K562 (cell line): ENCODE data around the gene CEP250. TPM values are rescaled to one million over a fixed set of nuclear protein-coding genes. Genes with fewer than 3 reads are reported as not detected.

Source experiments
- ATAC-seq: fragments of 200-7000 bp; cut with Tn5 transposase; 3 replicates; pipeline ENCODE4 v1.9.1; 2020; ENCODE audit warnings: moderate library complexity
- BruUV-seq: library from RNA; stranded (reverse); fragments of 400-500 nt; replicated peaks from 2 replicates; lab custom pipeline; 2021; lab: Mats Ljungman, UMichigan
- CTCF ChIA-PET: fragments of 300-600 bp; formaldehyde crosslinking; extraction: SDS; loops from one replicate; lab custom pipeline; 2021; ENCODE audit warnings: low intra/inter-chr PET ratio; lab: Yijun Ruan, JAX
- POLR2A ChIA-PET: fragments of 300-600, 350-650 bp; sonication (Branson Sonifier 250); formaldehyde crosslinking; extraction: SDS; loops from one replicate; lab custom pipeline; 2021; ENCODE audit warnings: antibody characterized with exemption, inconsistent platforms; lab: Yijun Ruan, JAX
- DNase-seq, 4 experiments: peaks; one replicate each; pipeline versions ENCODE4 v3.0.0 to v3.0.0-alpha.2; 2011 to 2018; ENCODE audit warnings: low spot score in 3 of 4, mixed read lengths in 3 of 4; ENCODE audit errors: extremely low read depth in 1 of 4
- FAIRE-seq: peaks from 2 replicates; lab custom pipeline; 2011; peaks lifted over from hg19 to GRCh38; lab: Jason Lieb, UNC
- H2AFZ ChIP-seq: 2 replicates; pipeline ENCODE4 v1.6.0; 2011; ENCODE audit warnings: low read depth, low read length, control low read depth, inconsistent platforms
- H3K27ac ChIP-seq: fragments of 200-600 bp; 3 replicates; pipeline ENCODE4 v1.8.0; 2011; ENCODE audit warnings: low read depth, mild to moderate bottlenecking, control low read depth, inconsistent platforms, low read length, moderate library complexity, mixed read lengths; ENCODE audit errors: extremely low read depth
- H3K27me3 ChIP-seq, 2 experiments: fragments of 300-600 bp in 1 of 2; 2 replicates in 1 of 2; 3 replicates in 1 of 2; pipeline versions ENCODE4 v1.6.0 to v1.8.0; 2011; ENCODE audit warnings: inconsistent platforms in 2 of 2, low read length in 2 of 2, mild to moderate bottlenecking in 1 of 2, mixed read lengths in 1 of 2, moderate library complexity in 1 of 2; ENCODE audit not compliant: control insufficient read depth in 2 of 2, insufficient read depth in 2 of 2
- H3K36me3 ChIP-seq: fragments of 300-600 bp; 3 replicates; pipeline ENCODE4 v1.8.0; 2011; ENCODE audit warnings: mild to moderate bottlenecking, low read length, inconsistent platforms; ENCODE audit not compliant: control insufficient read depth, insufficient read depth
- H3K4me1 ChIP-seq, 2 experiments: fragments of 200-600 bp in 1 of 2; replicated peaks in 1 of 2; 2 replicates in 1 of 2; 3 replicates in 1 of 2; pipeline versions ENCODE4 v1.5.1 to v1.8.0; 2011; ENCODE audit warnings: inconsistent platforms in 2 of 2, low read length in 2 of 2, mild to moderate bottlenecking in 1 of 2, mixed read lengths in 1 of 2, moderate library complexity in 1 of 2; ENCODE audit not compliant: control insufficient read depth in 2 of 2, insufficient read depth in 2 of 2
- H3K4me2 ChIP-seq: 2 replicates; pipeline ENCODE4 v1.6.1; 2011; ENCODE audit warnings: low read length, control low read depth, inconsistent platforms, mixed read lengths; ENCODE audit not compliant: insufficient read depth
- H3K4me3 ChIP-seq: fragments of 200-600 bp; sonication (generic), shearing (Covaris generic); 2 replicates; pipeline ENCODE4 v1.5.1; 2016; ENCODE audit warnings: control low read depth, inconsistent platforms
- H3K79me2 ChIP-seq: fragments of 200-600 bp; 3 replicates; pipeline ENCODE4 v1.8.0; 2011; ENCODE audit warnings: low read length, inconsistent platforms; ENCODE audit not compliant: control insufficient read depth, insufficient read depth
- H3K9ac ChIP-seq, 2 experiments: 2 replicates each; pipeline versions ENCODE4 v1.6.0 to v1.6.1; 2011; ENCODE audit warnings: low read depth in 2 of 2, low read length in 2 of 2, control low read depth in 1 of 2, inconsistent platforms in 1 of 2, mild to moderate bottlenecking in 1 of 2, mixed read lengths in 1 of 2; ENCODE audit not compliant: insufficient read depth in 1 of 2
- H3K9me1 ChIP-seq: one replicate; pipeline ENCODE4 v1.6.0; 2011; ENCODE audit warnings: inconsistent platforms, mild to moderate bottlenecking, low read length, moderate library complexity; ENCODE audit not compliant: control insufficient read depth, insufficient read depth
- H3K9me3 ChIP-seq: replicated peaks from 2 replicates; pipeline ENCODE4 v1.5.1; 2011; ENCODE audit warnings: low read depth, low read length, inconsistent platforms; ENCODE audit not compliant: control insufficient read depth, insufficient read depth
- H4K20me1 ChIP-seq: replicated peaks from 2 replicates; pipeline ENCODE4 v1.6.1; 2011; ENCODE audit warnings: low read length, inconsistent platforms, mixed read lengths; ENCODE audit not compliant: control insufficient read depth, insufficient read depth
- ADNP ChIP-seq: fragments of 200-800 bp; sonication (Bioruptor generic); IDR thresholded peaks from 2 replicates; pipeline ENCODE4 v1.6.1; 2016; ENCODE audit warnings: missing genetic modification characterization, missing compliant biosample characterization
- BCOR ChIP-seq: fragments of 450-650 bp; IDR thresholded peaks from 2 replicates; pipeline ENCODE4 v1.6.1; 2016
- GATAD2B ChIP-seq: fragments of 450-650 bp; IDR thresholded peaks from 2 replicates; pipeline ENCODE4 v1.6.1; 2017; ENCODE audit warnings: mild to moderate bottlenecking, borderline replicate concordance
- HDAC1 ChIP-seq, 2 experiments: fragments of 450-650 bp; IDR thresholded peaks; 2 replicates each; pipeline ENCODE4 v1.6.1; 2016 to 2017; ENCODE audit warnings: inconsistent platforms in 1 of 2, mild to moderate bottlenecking in 1 of 2, moderate library complexity in 1 of 2
- U2AF2 ChIP-seq: fragments of 200-400 bp; formaldehyde crosslinking; optimal IDR thresholded peaks from 2 replicates; pipeline ENCODE3; 2017; ENCODE audit warnings: low read depth, mild to moderate bottlenecking, low read length
- ZNF121 ChIP-seq: sonication (generic); formaldehyde crosslinking; conservative IDR thresholded peaks from 2 replicates; pipeline ENCODE4 v1.8.0; 2022; ENCODE audit warnings: missing genetic modification reagents
- ZNF444 ChIP-seq: fragments of 250-450 bp; sonication (Bioruptor Pico); IDR thresholded peaks from 2 replicates; pipeline ENCODE4 v1.4.0; 2020; ENCODE audit warnings: mild to moderate bottlenecking, moderate library complexity
- WGBS: fragments of 100-300 bp; shearing (Covaris generic); methylation state at CpG from one replicate; pipeline ENCODE4 v1.1.6; 2016; ENCODE audit warnings: low coverage, mixed read lengths; ENCODE audit not compliant: insufficient coverage; ENCODE audit errors: missing lambda C conversion rate; 5-methylcytosine and 5-hydroxymethylcytosine counted together
- in situ Hi-C: fragments of 300-500 bp; cut with MboI; formaldehyde crosslinking; loops from 4 replicates; pipeline ENCODE4 v1.15.0; 2018; ENCODE audit warnings: inconsistent platforms, mixed read lengths
- intact Hi-C: fragments of 100-400 bp; cut with micrococcal nuclease; formaldehyde crosslinking; loops from 2 replicates; pipeline ENCODE4 v1.14.2; 2022
- polyA plus RNA-seq, 8 experiments: library from polyadenylated mRNA; depleted of rRNA in 4 of 8; stranded (reverse) in 5 of 8; unstranded in 3 of 8; fragments of >200 nt; fragmentation: Nextera tagmentation in 2 of 8; fragmentation: Illumina TruSeq in 1 of 8; extraction: Ambion mirVana in 2 of 8; extraction: Trizol in 1 of 8; gene quantifications; 2 replicates each; pipeline versions ENCODE4 v1.2.1 to v1.2.3, GENCODE V29; 2011 to 2014; ENCODE audit warnings: inconsistent platforms in 1 of 8, missing spikeins in 1 of 8
- total RNA-seq, 7 experiments: library from RNA; depleted of rRNA in 6 of 7; stranded (reverse); fragments of >200 nt in 6 of 7; fragmentation: Illumina TruSeq in 2 of 7; extraction: Trizol in 2 of 7; gene quantifications; 2 replicates each; pipeline versions ENCODE4 v1.2.1 to v1.2.3, GENCODE V29; 2011 to 2021; ENCODE audit warnings: low replicate concordance in 1 of 7
- TF ChIP-seq, protein P1 (sequence below), 2 experiments: fragments of 450-650 bp; IDR thresholded peaks; 2 replicates each; pipeline ENCODE4 v1.6.1; 2018; ENCODE audit warnings: mild to moderate bottlenecking in 2 of 2, low read depth in 1 of 2; ENCODE audit not compliant: partially characterized antibody in 2 of 2
- TF ChIP-seq, protein P2 (sequence below): fragments of 250-450 bp; sonication (Bioruptor Pico); IDR thresholded peaks from 2 replicates; pipeline ENCODE4 v1.8.0; 2021; ENCODE audit warnings: borderline replicate concordance, mild to moderate bottlenecking, moderate library complexity; ENCODE audit not compliant: poor library complexity, severe bottlenecking
- TF ChIP-seq, protein P3 (sequence below): fragments of 450-650 bp; IDR thresholded peaks from 2 replicates; pipeline ENCODE4 v1.6.1; 2016
- TF ChIP-seq, protein P4 (sequence below): sonication (generic); formaldehyde crosslinking; IDR thresholded peaks from 2 replicates; pipeline ENCODE4 v1.9.0; 2022; ENCODE audit warnings: mild to moderate bottlenecking, missing genetic modification reagents
- TF ChIP-seq, protein P5 (sequence below): fragments of 450-650 bp; formaldehyde crosslinking; IDR thresholded peaks from 2 replicates; pipeline ENCODE4 v1.4.0; 2020; ENCODE audit warnings: mild to moderate bottlenecking, moderate library complexity

Gene CEP250
- total and polyA plus RNA-seq, 9 of the 15 experiments (the other 6 are each of a cell fraction or from before 2014, with no cell fraction given), result 2.5 to 41.9 (median 20.5) TPM

DNA sequence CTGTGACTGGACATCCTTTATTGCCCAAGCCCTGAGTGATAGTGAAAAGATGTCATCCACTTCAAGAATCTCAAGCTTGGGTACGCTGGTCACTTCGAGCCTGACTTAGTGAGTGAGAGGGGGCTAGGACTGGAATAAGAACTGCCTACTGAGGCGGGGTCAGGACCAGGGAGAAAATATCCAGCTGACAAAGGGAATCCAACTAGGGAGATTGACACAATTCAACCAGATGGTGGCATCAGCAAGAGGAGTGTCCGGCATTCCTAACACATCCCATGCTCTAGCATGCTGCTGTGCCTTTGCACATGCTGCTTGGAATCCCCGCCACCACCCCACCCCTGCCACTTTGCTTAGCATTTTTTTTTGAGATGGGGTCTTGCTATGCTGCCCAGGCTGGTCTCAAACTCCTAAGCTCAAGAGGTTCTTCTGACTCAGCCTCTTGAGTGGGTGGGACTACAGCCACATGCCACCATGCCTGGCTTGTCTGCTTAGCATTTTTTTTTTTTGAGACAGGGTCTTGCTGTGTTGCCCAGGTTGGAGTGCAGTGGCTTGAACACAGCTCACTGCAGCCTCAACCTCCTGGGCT lies 6.5 kb upstream of the CEP250 start:
- no peaks in the 10 kb centered on the region for H3K27me3 ChIP-seq
- BruUV-seq, result no TSS peak
- intact Hi-C loops (no loop called here), in situ Hi-C loops (loop anchor here (25.0 kb wide), 2 partner anchors 137 to 312 kb away; partner anchors contain the start of gene EDEM2)
- H3K9me3 ChIP-seq, result no peaks in the 10 kb centered on the region
- 32% methylated on average over 5 of the region's 5 CpGs for WGBS
- H3K4me3 ChIP-seq, result no peak overlapping the region
- H4K20me1 ChIP-seq, result no peaks in the 10 kb centered on the region
- CTCF ChIA-PET, result interaction anchor here (0.7 kb wide), 1 partner anchor 14 kb away, joined by 4 read pairs; no protein-coding TSS in a partner anchor
- POLR2A ChIA-PET, result interaction anchor here (0.5 to 1.0 kb wide), 3 partner anchors 145 to 526 kb away, joined by 3 to 5 read pairs (median 3); no protein-coding TSS in a partner anchor
- no peak for FAIRE-seq
- TF ChIP-seq, protein P1, sequence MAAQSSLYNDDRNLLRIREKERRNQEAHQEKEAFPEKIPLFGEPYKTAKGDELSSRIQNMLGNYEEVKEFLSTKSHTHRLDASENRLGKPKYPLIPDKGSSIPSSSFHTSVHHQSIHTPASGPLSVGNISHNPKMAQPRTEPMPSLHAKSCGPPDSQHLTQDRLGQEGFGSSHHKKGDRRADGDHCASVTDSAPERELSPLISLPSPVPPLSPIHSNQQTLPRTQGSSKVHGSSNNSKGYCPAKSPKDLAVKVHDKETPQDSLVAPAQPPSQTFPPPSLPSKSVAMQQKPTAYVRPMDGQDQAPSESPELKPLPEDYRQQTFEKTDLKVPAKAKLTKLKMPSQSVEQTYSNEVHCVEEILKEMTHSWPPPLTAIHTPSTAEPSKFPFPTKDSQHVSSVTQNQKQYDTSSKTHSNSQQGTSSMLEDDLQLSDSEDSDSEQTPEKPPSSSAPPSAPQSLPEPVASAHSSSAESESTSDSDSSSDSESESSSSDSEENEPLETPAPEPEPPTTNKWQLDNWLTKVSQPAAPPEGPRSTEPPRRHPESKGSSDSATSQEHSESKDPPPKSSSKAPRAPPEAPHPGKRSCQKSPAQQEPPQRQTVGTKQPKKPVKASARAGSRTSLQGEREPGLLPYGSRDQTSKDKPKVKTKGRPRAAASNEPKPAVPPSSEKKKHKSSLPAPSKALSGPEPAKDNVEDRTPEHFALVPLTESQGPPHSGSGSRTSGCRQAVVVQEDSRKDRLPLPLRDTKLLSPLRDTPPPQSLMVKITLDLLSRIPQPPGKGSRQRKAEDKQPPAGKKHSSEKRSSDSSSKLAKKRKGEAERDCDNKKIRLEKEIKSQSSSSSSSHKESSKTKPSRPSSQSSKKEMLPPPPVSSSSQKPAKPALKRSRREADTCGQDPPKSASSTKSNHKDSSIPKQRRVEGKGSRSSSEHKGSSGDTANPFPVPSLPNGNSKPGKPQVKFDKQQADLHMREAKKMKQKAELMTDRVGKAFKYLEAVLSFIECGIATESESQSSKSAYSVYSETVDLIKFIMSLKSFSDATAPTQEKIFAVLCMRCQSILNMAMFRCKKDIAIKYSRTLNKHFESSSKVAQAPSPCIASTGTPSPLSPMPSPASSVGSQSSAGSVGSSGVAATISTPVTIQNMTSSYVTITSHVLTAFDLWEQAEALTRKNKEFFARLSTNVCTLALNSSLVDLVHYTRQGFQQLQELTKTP (IDR thresholded peaks at IDR 0.05; ENCODE audit: low read depth in 1 of 2, partially characterized antibody in 2 of 2), result no peak
- TF ChIP-seq, protein P2, sequence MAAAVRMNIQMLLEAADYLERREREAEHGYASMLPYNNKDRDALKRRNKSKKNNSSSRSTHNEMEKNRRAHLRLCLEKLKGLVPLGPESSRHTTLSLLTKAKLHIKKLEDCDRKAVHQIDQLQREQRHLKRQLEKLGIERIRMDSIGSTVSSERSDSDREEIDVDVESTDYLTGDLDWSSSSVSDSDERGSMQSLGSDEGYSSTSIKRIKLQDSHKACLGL (CRISPR knock-in tag), result no peak
- peak; percentile 98 for TF ChIP-seq ZNF121
- TF ChIP-seq, protein P3, sequence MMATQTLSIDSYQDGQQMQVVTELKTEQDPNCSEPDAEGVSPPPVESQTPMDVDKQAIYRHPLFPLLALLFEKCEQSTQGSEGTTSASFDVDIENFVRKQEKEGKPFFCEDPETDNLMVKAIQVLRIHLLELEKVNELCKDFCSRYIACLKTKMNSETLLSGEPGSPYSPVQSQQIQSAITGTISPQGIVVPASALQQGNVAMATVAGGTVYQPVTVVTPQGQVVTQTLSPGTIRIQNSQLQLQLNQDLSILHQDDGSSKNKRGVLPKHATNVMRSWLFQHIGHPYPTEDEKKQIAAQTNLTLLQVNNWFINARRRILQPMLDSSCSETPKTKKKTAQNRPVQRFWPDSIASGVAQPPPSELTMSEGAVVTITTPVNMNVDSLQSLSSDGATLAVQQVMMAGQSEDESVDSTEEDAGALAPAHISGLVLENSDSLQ, result 0 out of 2 replicates have a peak, but pooled peaks have one; percentile 7
- peak; percentile 70 for TF ChIP-seq BCOR
- no peak for TF ChIP-seq ADNP (tag)
- TF ChIP-seq, protein P4, sequence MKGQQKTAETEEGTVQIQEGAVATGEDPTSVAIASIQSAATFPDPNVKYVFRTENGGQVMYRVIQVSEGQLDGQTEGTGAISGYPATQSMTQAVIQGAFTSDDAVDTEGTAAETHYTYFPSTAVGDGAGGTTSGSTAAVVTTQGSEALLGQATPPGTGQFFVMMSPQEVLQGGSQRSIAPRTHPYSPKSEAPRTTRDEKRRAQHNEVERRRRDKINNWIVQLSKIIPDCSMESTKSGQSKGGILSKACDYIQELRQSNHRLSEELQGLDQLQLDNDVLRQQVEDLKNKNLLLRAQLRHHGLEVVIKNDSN (CRISPR knock-in tag), result 0 out of 2 replicates have a peak, but pooled peaks have one; percentile 23
- TF ChIP-seq HDAC1 (IDR thresholded peaks at IDR 0.05), result no peak
- TF ChIP-seq U2AF2, result no peak
- no peak for TF ChIP-seq GATAD2B
- TF ChIP-seq ZNF444 (CRISPR knock-in tag), result no peak
- TF ChIP-seq, protein P5, sequence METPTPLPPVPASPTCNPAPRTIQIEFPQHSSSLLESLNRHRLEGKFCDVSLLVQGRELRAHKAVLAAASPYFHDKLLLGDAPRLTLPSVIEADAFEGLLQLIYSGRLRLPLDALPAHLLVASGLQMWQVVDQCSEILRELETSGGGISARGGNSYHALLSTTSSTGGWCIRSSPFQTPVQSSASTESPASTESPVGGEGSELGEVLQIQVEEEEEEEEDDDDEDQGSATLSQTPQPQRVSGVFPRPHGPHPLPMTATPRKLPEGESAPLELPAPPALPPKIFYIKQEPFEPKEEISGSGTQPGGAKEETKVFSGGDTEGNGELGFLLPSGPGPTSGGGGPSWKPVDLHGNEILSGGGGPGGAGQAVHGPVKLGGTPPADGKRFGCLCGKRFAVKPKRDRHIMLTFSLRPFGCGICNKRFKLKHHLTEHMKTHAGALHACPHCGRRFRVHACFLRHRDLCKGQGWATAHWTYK (CRISPR knock-in tag), result no peak
- no peaks in the 10 kb centered on the region for H3K9me1 ChIP-seq
- H3K4me1 ChIP-seq, result peaks cover 0 to 5% of the 10 kb centered on the region in 2 experiments; a peak in 3 of 5 replicates
- no peaks in the 10 kb centered on the region for H3K79me2 ChIP-seq
- no peak overlapping the region for H3K9ac ChIP-seq
- H3K36me3 ChIP-seq, result no peaks in the 10 kb centered on the region
- no peak overlapping the region for H3K27ac ChIP-seq
- DNase-seq, result no peak
- no peak overlapping the region for H3K4me2 ChIP-seq
- no peak for ATAC-seq
- H2AFZ ChIP-seq, result no peak overlapping the region
